Spleen (tissue), 11 donors: Measurements from ENCODE around the gene GREB1. TPM values are rescaled to one million over a fixed set of nuclear protein-coding genes. Genes with fewer than 3 reads are reported as not detected.

Experiments
- DNase-seq: peaks from one replicate; pipeline ENCODE4 v3.0.0-alpha.2; 2020
- H3K27ac ChIP-seq, 8 donors: fragments of 200-600 bp; sonication (generic) in 7 of 8; 1 replicate in 4 of 8; 2 replicates in 4 of 8; pipeline versions ENCODE4 v1.5.0 to v1.8.0; 2016 to 2021; ENCODE audit warnings: inconsistent platforms in 4 of 8, mild to moderate bottlenecking in 4 of 8, moderate library complexity in 1 of 8
- H3K27me3 ChIP-seq, 7 donors: fragments of 200-600 bp; sonication (generic) in 6 of 7; replicated peaks in 1 of 7; 1 replicate in 4 of 7; 2 replicates in 3 of 7; pipeline versions ENCODE4 v1.5.0 to v1.8.0; 2016 to 2021; ENCODE audit warnings: inconsistent platforms in 3 of 7, mild to moderate bottlenecking in 1 of 7
- H3K36me3 ChIP-seq, 6 donors: fragments of 200-600 bp; sonication (generic) in 5 of 6; 1 replicate in 4 of 6; 2 replicates in 2 of 6; pipeline versions ENCODE4 v1.5.0 to v1.8.0; 2016 to 2021; ENCODE audit warnings: inconsistent platforms in 2 of 6
- H3K4me1 ChIP-seq, 6 donors: fragments of 200-600 bp; sonication (generic) in 5 of 6; 1 replicate in 3 of 6; 2 replicates in 3 of 6; pipeline versions ENCODE4 v1.5.0 to v1.8.0; 2016 to 2021; ENCODE audit warnings: inconsistent platforms in 3 of 6
- H3K4me3 ChIP-seq, 8 donors: fragments of 200-600 bp; sonication (generic) in 7 of 8; 1 replicate in 4 of 8; 2 replicates in 4 of 8; pipeline versions ENCODE4 v1.5.0 to v1.8.0; 2016 to 2021; ENCODE audit warnings: inconsistent platforms in 4 of 8, mild to moderate bottlenecking in 4 of 8, moderate library complexity in 2 of 8
- H3K9me3 ChIP-seq, 8 donors: fragments of 200-600 bp; sonication (generic) in 7 of 8; 1 replicate in 4 of 8; 2 replicates in 4 of 8; pipeline versions ENCODE4 v1.5.0 to v1.8.0; 2016 to 2021; ENCODE audit warnings: inconsistent platforms in 4 of 8
- POLR2A ChIP-seq, 3 donors: fragments of 450-650 bp; IDR thresholded peaks; one replicate each; pipeline ENCODE4 v1.5.1; 2017; ENCODE audit warnings: antibody characterized with exemption in 3 of 3, mild to moderate bottlenecking in 1 of 3
- POLR2AphosphoS5 ChIP-seq, 3 donors: sonication (generic); formaldehyde crosslinking; IDR thresholded peaks; one replicate each; pipeline ENCODE4 v1.5.1; 2017; ENCODE audit warnings: antibody characterized with exemption in 3 of 3
- WGBS, 5 donors: extraction: QIAGEN DNeasy Blood & Tissue Kit in 3 of 5; methylation state at CpG; one replicate each; pipeline versions ENCODE4 v1.1.5 to v1.1.7; 2013 to 2018; 5-methylcytosine and 5-hydroxymethylcytosine counted together
- intact Hi-C: fragments of 100-400 bp; cut with DNase I; formaldehyde crosslinking; loops from one replicate; pipeline ENCODE4 v1.15.0; 2023; ENCODE audit warnings: low total_unique reads
- polyA plus RNA-seq, 3 donors: library from polyadenylated mRNA; stranded (reverse); fragments of 200-250 nt; gene quantifications; one replicate each; pipeline ENCODE4 v1.2.1, GENCODE V29; 2013
- total RNA-seq, 7 donors: library from RNA; depleted of rRNA in 3 of 7; stranded (reverse); fragments of >200 nt in 3 of 7; fragmentation: NEBNext Ultra II Directional in 4 of 7; extraction: Animal tissue kit (Norgen Biotek cat#: 25700) in 4 of 7; gene quantifications; one replicate each; pipeline versions ENCODE4 v1.1.0 to v1.2.1, GENCODE V29; 2016 to 2021
- TF ChIP-seq, protein P1 (sequence below), 11 experiments: fragments of 200-600 bp in 7 of 11; fragments of 450-650 bp in 4 of 11; sonication (generic) in 4 of 11; IDR thresholded peaks in 8 of 11; conservative IDR thresholded peaks in 3 of 11; 1 replicate in 7 of 11; 2 replicates in 4 of 11; pipeline versions ENCODE4 v1.4.0 to v1.8.0; 2016 to 2021; ENCODE audit warnings: antibody characterized with exemption in 11 of 11, inconsistent platforms in 4 of 11, mild to moderate bottlenecking in 1 of 11
- donor health status: healthy with polysubstance abuse.
- donor health status: DM: no; HTN: no; CAD: no; lungs with moderate emphysema.
- donor health status: DM: no; HTN: no; CAD: no.
- donor health status: Bipolar disorder and iron deficiency.
- donor health status: healthy.
- donor health status: DM: no; HTN: no; CAD: no.
- donor health status: DM: yes; HTN: yes; CAD: no.

The GREB1 gene
- total and polyA plus RNA-seq, 10 donors = 0.06 to 1.6 (median 0.51) TPM; not detected in 1

DNA sequence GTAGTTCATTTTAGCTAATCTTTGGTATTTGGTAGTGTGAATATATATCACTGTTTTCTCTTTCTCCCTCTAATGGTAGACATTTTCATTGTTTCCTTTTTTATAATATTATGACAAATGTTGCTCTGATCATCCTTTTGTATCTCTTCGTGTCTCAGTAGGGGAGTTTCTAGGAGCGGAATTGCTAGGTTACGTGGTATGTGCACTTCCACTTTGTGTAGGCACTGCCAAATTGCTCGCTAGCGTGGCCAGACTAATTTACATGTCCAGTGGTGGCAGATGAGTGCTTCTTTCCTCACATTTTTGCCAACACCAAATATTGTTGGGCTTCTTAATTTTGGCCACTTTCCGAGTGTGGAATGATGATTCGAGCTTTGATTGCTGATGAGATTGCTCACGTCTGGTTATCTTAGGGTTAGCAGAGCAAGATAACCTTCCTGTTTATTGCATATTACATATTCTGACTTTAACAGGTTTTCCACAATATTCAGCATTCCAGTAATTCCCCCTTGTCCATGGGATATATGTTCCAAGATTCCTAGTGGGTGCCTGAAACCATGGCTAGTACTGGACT is 30.4 kb upstream of the GREB1 start:
- Histone ChIP-seq H3K4me1 (peaks cover 0 to 20% (median 8%) of the 10 kb centered on the region in 6 donors), H3K36me3 (no peaks in the 10 kb centered on the region), H3K27ac (no peak overlapping the region), H3K27me3 (peaks cover 0 to 24% (median 0%) of the 10 kb centered on the region in 7 donors), H3K4me3 (no peak overlapping the region), H3K9me3 (peaks cover 0 to 13% (median 4%) of the 10 kb centered on the region in 8 donors)
- DNase-seq = no peak
- TF ChIP-seq POLR2A (IDR thresholded peaks at IDR 0.05) = no peak
- TF ChIP-seq, protein P1, sequence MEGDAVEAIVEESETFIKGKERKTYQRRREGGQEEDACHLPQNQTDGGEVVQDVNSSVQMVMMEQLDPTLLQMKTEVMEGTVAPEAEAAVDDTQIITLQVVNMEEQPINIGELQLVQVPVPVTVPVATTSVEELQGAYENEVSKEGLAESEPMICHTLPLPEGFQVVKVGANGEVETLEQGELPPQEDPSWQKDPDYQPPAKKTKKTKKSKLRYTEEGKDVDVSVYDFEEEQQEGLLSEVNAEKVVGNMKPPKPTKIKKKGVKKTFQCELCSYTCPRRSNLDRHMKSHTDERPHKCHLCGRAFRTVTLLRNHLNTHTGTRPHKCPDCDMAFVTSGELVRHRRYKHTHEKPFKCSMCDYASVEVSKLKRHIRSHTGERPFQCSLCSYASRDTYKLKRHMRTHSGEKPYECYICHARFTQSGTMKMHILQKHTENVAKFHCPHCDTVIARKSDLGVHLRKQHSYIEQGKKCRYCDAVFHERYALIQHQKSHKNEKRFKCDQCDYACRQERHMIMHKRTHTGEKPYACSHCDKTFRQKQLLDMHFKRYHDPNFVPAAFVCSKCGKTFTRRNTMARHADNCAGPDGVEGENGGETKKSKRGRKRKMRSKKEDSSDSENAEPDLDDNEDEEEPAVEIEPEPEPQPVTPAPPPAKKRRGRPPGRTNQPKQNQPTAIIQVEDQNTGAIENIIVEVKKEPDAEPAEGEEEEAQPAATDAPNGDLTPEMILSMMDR (IDR thresholded peaks at IDR 0.05 in 8 of 11, conservative IDR thresholded peaks at IDR 0.05 in 3 of 11) = no peak
- TF ChIP-seq POLR2AphosphoS5 (IDR thresholded peaks at IDR 0.05) = no peak
- intact Hi-C loops = no loop called here
- WGBS, 5 donors = 62 to 69% (median 66%) methylated on average over 8 of the region's 8 CpGs

DNA sequence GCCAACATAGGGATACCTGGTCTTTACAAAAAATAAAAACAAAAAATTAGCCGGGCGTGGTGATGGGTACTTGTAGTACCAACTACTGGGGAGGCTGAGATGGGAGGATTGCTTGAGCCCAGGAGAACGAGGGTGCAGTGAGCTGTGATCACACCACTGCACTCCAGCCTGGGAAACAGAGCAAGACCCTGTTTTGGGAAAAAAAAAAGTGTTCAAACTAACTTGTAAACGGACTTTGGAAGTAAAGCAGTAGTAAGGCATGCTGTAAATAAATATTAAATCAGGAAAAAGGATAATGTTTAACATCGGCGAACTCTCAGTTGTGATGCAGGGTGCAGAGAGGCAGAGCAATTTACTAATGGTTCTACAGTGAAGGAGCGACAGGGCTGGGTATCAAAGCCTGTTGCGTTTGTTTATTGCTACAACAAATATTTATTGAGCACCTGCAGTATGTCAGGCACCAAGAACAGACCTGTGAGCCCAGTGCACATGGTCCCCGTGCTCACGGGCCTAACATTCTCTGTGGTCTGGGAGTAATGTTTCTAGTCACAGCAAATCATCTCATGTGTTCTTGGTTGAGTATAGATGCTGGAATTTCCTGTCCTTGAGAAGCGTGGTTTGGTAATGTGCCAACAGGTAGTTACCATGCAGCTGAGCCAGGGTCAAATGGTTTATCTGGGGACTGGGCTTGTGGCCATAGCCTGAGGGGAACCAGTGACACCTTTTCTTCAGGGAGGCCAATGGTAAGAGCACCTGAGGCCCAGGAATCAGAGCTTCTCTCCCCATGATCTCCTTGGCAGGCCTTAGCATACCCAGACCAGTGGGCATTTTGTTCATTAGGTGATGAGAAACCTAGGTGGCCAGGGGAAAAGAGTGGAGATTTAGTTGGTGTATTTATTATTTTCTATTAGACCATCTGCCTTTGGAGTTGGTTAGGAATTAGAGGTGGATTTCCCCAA is 27.9 kb upstream of the GREB1 start:
- no peak overlapping the region for H3K27ac ChIP-seq
- DNase-seq = no peak

DNA sequence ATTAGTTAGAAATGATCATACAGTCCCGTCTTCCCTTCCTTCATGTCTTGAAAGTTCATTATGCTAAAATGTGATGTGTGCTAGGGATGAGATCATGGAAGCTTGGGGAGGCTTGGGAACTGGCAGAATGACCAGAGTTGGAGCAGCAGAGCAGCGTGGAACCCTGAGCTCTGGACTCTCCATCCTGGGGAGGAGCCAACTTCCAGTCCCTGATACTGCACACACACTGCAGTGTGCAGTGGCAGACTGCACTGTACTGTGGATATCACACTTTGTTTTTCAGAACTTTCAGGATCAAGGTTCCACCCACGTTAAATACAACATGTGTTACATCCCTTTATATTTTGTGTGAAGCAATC is 27.3 kb upstream of the GREB1 start:
- Histone ChIP-seq H3K27me3 (peaks cover 0 to 30% (median 0%) of the 10 kb centered on the region in 7 donors), H3K27ac (no peak overlapping the region), H3K9me3 (peaks cover 0 to 13% (median 4%) of the 10 kb centered on the region in 8 donors), H3K36me3 (no peaks in the 10 kb centered on the region), H3K4me1 (peaks cover 0 to under 1% (median 0%) of the 10 kb centered on the region in 6 donors), H3K4me3 (no peak overlapping the region)
- intact Hi-C loops = no loop called here
- DNase-seq = no peak
- WGBS, 5 donors = 53 to 70% (median 61%) methylated on average over 3 of the region's 3 CpGs
- TF ChIP-seq, protein P1 (IDR thresholded peaks at IDR 0.05 in 8 of 11, conservative IDR thresholded peaks at IDR 0.05 in 3 of 11) = no peak
- no peak for TF ChIP-seq POLR2AphosphoS5 (IDR thresholded peaks at IDR 0.05)

More for the DNA sequence above, 27.9 kb upstream of the GREB1 start:
- intact Hi-C loops = no loop called here
- no peaks in the 10 kb centered on the region for H3K36me3 ChIP-seq
- H3K27me3 ChIP-seq = peaks cover 0 to 23% (median 0%) of the 10 kb centered on the region in 7 donors
- H3K9me3 ChIP-seq = peaks cover 0 to 13% (median 4%) of the 10 kb centered on the region in 8 donors
- no peak overlapping the region for H3K4me3 ChIP-seq
- peaks cover 0 to 7% (median 0%) of the 10 kb centered on the region in 6 donors for H3K4me1 ChIP-seq
- WGBS, 5 donors = 69 to 75% (median 73%) methylated on average over 11 of the region's 11 CpGs
- TF ChIP-seq, protein P1 (IDR thresholded peaks at IDR 0.05 in 8 of 11, conservative IDR thresholded peaks at IDR 0.05 in 3 of 11) = no peak
- TF ChIP-seq POLR2A (IDR thresholded peaks at IDR 0.05) (no peak), POLR2AphosphoS5 (IDR thresholded peaks at IDR 0.05) (no peak)

DNA sequence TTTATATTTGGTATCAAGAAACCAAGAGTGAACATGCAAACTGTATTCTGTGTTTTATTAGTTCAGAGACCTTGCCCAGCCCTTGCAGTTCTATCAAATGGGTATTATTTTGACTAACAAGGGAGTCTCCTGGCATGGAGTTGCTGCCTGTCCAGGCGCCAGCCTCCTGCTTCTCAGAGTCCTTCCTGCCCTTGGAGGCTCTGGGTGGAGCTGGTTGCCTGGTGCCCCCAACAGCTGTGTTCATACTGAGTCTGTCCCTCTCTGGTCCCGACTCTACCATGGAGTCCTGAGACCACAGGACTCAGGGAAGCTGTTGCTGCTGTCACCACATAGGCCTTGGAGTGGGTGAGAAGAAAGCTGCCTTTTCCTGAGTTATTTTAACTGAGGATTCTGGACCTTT is 26.3 kb upstream of the GREB1 start:
- no peaks in the 10 kb centered on the region for H3K36me3 ChIP-seq
- peaks cover 0 to 33% (median 0%) of the 10 kb centered on the region in 7 donors for H3K27me3 ChIP-seq
- intact Hi-C loops = no loop called here
- no peaks in the 10 kb centered on the region for H3K4me1 ChIP-seq
- no peak overlapping the region for H3K4me3 ChIP-seq
- 72 to 88% (median 79%) methylated on average over 2 of the region's 2 CpGs for WGBS, 5 donors
- no peak overlapping the region for H3K27ac ChIP-seq
- H3K9me3 ChIP-seq = peaks cover 0 to 13% (median 4%) of the 10 kb centered on the region in 8 donors
- no peak for DNase-seq
- TF ChIP-seq, protein P1 (IDR thresholded peaks at IDR 0.05 in 8 of 11, conservative IDR thresholded peaks at IDR 0.05 in 3 of 11) = no peak
- TF ChIP-seq POLR2A (IDR thresholded peaks at IDR 0.05) (no peak), POLR2AphosphoS5 (IDR thresholded peaks at IDR 0.05) (no peak)
